DMS114 treated with DMSO at 0.1 percent for 48 hours (cell line): ENCODE results near the gene POTEF.
"Not testable (repeated sequence)": the region's sequence is repeated elsewhere in the genome, so short reads cannot be mapped to it uniquely, and the experiment has no call there.

ENCODE experiments used
- DNase-seq: peaks from one replicate; lab custom pipeline; 2025; ENCODE audit not compliant: unreplicated experiment; lab: John Stamatoyannopoulos, UW

The POTEF gene

GRCh38 chr2:130152816-130153595, 24.0 kb upstream of the POTEF start:
- DNase-seq, result no peak

DNA sequence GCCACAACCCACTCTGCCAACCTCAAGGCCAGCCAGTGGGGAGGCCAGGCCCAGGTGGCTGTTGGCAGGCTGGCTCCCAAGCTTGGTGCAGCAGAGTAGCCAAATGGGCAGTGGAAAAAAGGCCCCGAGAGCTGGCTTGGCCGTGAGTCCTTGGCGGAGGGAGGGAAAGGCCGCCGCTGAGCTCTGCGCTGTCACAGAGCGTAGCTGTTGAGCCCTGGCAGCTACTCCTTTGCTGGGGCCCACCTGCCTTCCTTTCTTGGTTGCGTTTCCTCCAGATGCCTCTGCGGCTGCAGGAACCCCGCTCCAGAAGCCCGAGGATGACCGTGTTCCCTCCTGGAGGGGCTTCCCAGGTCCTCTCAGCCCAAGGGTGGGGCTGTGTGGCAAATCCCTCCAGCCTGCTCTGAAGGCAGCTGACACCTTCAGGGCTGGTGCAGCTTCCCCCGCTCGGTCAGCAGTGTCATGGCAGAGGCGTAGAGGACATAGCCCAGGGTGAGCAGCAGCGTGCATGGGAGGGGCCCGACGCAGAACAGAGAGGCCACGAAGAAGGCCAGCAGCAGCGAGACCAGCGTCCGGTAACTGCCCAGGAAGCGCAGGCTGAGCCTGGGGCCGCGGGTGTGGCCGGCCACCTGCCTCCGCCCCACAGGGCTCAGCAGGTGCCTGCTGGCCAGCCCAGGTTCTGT, 23.3 kb upstream of the POTEF start:
- DNase-seq, result not testable (repeated sequence)

DNA sequence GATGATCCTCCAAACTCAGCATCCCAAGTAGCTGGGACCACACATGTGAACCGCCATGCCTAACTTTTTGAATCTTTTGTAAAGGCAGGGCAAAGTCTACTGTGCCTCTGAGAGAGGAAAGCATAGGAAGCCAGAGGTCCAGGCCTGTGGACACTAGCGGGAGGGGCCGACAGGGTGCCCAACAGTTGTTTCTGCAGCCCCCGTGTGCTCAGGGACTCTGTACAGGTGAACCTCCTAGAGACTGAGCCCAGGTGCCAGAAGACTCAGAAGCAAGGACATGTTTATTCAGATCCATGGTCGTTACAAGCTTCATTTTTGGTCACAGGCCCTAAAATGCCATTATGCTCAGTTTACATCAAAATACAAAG, 22.1 kb upstream of the POTEF start:
- not testable (repeated sequence) for DNase-seq

- no peak for DNase-seq
Observed at GRCh38 chr2:130150181-130151144, 21.4 kb upstream of the POTEF start.

- DNase-seq, result not testable (repeated sequence)
Observed at GRCh38 chr2:130148515-130148914, 19.5 kb upstream of the POTEF start.

DNA sequence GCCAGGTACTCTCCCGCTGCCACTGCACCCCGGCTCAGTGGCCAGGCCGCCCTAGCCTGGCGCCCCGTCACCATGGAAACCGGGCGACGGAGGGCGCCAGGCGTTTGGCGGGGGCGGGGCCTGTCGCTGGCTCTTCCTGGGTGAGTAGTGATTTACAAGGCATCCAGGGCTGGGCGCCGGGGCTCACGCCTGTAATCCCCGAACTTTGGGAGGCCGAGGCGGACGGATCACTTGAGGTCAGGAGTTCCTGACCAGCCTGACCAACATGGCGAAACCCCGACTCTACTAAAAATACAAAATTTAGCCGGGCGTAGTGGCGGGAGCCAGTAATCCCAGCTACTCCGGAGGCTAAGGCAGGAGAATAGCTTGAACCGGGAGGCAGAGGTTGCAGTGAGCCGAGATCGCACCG, 16.0 kb upstream of the POTEF start, which contains the start of gene CCDC74B:
CCDC74B (minus strand) TSS at position 107 of the 409 bp plus-strand sequence. CDS start 116 bp downstream, outside the sequence.
- peak; percentile 3 for DNase-seq

GRCh38 chr2:130143266-130144039, 14.4 kb upstream of the POTEF start:
- DNase-seq, result not testable (repeated sequence)

DNA sequence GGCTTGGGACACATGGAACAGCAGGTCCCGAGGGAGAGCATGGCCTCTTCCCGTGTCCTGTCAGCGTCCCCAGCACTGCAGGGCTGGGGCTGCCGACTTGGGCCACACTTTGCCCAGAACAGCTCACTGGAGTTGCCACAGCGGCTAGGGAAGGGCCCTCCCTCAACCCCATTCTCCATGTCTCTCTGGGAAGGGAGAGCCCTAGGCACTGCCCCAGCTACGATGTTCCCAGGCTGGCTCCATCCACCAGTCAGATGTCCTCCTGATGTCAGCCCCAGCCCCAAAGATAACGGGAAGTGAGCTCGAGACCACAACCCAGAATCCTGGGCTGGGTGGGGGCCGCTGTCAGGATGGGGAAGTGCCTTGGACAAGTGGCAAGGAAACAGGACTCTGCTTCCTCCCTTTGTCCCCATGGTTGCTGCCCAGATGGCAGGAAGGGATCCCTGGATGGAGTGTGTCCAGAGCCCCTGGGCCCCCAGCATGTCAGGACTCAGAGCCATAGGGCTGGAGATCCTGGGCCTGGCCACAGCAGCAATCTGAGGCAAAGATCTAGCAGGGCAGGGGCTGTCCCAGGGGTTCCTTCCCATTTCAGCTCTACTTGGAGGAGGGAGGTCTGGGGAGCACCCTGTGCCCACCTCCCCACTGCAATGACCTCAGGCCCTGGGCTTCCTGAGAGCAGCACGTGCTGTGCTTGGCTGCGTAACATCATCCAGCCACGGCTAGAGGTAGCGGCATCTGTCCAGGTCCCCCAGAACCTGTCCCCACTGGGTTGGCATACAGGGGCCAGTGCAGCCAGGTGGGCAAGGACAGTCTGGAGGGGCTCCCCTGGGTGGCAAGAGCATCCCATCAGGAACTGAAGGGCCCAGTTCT, 13.6 kb upstream of the POTEF start:
- not testable (repeated sequence) for DNase-seq

- not testable (repeated sequence) for DNase-seq
Observed at GRCh38 chr2:130141645-130142370, 12.8 kb upstream of the POTEF start.

- DNase-seq, result not testable (repeated sequence)
Observed at GRCh38 chr2:130141002-130141401, 12.0 kb upstream of the POTEF start.

GRCh38 chr2:130140516-130140915, 11.5 kb upstream of the POTEF start:
- DNase-seq, result not testable (repeated sequence)

DNA sequence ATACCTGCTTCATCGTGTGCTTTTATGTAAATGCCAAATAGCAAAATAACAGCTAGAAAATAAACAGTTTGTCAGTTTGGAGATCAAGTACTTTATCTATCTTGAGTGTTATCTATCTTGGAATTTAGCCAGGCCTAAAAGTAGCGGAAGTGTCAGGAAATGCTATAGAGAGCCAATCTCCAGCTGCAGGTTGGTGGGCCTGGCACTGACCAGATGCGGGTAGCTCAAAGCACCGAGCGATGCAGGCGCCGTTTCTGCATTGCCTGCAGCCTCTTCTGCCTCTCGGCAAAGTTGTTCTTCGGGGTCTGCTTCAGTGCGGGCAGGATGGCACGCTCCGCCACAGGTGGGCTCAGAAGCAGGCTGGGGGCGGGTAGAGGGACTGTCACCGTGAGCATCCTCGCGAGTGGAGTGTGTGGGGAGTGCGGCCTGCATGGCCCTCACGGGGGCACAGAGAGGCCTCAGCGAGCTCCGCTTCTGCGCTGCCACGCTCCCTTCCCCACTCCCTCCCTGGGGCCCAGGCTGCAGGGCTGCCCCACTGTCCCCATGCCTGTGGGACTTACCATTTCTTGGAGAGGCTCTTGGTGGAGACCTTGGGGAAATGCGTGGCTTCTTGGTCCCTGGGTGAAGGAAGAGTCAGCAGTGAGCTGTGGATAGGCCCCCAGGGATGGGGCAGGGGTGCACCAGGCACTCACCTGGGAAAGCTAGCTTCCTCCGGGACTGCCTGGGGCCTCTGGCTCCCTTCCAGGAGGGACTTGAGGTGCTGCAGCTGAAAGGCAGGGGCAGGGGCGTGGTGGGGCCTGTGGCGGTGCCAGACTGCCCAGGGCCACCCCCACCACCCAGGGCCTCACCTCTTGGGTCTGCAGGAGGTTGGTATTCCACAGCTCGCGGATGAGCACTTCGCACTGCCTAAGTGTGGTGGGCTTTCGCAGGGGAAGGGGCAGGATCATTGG, 10.6 kb upstream of the POTEF start:
- not testable (repeated sequence) for DNase-seq

DNA sequence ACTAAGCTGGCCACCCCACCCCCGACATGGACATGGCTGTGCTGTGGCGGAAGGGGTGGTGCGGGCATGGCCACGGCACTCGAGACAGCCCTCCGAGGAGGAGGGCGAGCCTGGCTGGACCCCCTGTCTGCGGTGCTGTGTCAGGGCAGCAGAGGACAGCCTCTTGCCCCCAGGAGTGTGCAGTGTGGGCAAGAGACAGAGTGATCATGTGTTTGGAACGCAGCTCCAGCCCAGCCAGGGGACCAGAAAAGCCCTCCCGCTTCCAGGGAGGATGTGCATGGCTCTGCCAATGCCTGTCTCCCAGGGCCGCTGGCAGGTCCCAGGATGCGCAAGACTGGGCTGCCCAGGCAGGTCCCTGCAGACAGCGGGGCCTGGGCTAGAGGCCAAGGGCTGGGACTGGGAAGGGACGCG, 9.8 kb upstream of the POTEF start:
- not testable (repeated sequence) for DNase-seq

DNA sequence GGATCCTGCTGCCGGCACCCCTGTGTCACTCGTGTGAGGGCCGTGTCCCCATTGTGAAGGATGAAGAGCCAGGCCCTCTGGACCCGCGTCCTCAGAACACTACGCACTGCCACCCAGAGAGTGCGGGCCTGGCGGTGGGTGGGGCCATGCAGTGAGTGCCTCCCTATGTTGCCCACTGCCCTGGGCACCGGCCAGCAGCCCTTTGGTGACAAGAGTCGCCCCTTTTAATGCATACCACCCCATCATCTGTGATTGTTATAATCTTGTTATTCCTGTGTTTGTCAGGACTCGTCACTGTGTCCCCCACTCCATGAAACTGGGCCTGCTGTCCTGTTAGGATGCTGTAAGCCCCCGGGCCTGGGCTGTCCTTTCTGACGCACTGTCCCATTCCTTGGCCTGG, 9.3 kb upstream of the POTEF start:
- DNase-seq, result not testable (repeated sequence)

DNA sequence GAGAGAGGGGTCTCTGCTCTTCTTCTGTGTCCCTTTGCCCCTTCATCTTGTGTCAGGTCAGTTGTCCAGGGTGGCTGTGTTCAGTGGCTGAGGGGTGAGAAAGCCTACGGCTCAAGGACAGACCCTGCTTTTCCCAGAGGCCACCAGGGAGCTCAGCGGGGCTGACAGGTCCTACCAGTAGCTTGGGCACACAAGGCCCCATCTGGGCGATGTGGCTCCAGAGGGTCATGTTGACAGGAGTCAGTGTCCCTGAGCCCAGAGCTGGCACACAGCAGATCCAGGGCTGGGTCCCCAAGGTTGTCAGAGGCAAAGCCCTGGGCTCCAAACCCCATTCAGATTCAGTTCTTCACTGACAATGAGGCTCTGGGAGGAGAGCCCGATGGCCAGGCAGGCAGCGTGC, 8.1 kb upstream of the POTEF start:
- DNase-seq, result not testable (repeated sequence)

DNA sequence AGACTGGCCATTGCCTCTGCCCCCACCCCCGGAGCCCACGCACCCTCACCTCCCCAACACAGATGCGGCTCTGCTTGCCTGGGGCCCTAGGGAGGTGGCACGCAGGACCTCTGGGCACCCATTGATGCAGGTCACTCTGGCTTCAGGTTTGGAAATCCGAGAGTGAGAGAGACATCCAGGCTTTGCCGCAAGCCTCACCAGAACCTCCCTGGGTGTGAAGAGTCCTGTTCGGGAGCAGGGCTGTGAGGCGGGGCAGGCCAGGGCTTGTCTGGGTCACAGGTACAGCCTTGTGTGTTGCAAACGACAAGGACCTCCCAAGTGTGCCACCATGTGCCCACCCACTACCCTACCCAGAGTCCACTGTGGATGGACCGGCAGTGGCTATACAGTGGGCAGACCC, 7.5 kb upstream of the POTEF start:
- DNase-seq, result not testable (repeated sequence)

GRCh38 chr2:130135692-130136541, 6.9 kb upstream of the POTEF start:
- no peak for DNase-seq
